Measurements from ENCODE around the gene RAB42. TPM values are rescaled to one million over a fixed set of nuclear protein-coding genes. Genes with fewer than 3 reads are reported as not detected.

Gene RAB42
- total and polyA plus RNA-seq, 10 donors = 1.9 to 18.9 (median 8.5) TPM

DNA sequence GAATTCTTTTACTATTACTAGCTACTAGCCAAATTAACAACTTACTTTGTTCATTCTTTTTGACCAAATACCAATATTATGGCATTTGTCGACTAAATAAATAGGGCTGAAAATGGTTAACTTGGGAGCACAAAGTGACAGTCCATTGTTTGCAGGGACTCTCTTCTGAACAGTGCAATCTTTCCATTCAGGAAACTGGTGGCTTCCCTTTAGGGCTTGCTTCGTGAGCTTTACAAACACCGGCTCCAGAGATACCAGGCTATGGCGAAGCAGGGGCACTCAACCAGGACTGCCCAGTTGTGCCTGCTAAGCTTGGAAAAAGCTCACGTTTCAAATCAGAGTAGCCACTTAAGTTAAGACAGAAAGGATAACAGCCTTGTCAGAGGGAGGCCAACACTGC, 12.3 kb downstream of the RAB42 start:
- 78 to 90% (median 82%) methylated on average over 5 of the region's 5 CpGs for WGBS, 5 donors
- Histone ChIP-seq H3K36me3 (peaks cover 0 to 97% (median 59%) of the 10 kb centered on the region in 6 donors), H3K4me1 (no peaks in the 10 kb centered on the region), H3K4me3 (no peak overlapping the region), H3K9me3 (no peaks in the 10 kb centered on the region), H3K27ac (no peak overlapping the region), H3K27me3 (replicated peaks in 1 of 7) (no peaks in the 10 kb centered on the region)
- DNase-seq = no peak
- TF ChIP-seq POLR2A (IDR thresholded peaks at IDR 0.05) (no peak), POLR2AphosphoS5 (IDR thresholded peaks at IDR 0.05) (no peak)
- TF ChIP-seq, protein P1, sequence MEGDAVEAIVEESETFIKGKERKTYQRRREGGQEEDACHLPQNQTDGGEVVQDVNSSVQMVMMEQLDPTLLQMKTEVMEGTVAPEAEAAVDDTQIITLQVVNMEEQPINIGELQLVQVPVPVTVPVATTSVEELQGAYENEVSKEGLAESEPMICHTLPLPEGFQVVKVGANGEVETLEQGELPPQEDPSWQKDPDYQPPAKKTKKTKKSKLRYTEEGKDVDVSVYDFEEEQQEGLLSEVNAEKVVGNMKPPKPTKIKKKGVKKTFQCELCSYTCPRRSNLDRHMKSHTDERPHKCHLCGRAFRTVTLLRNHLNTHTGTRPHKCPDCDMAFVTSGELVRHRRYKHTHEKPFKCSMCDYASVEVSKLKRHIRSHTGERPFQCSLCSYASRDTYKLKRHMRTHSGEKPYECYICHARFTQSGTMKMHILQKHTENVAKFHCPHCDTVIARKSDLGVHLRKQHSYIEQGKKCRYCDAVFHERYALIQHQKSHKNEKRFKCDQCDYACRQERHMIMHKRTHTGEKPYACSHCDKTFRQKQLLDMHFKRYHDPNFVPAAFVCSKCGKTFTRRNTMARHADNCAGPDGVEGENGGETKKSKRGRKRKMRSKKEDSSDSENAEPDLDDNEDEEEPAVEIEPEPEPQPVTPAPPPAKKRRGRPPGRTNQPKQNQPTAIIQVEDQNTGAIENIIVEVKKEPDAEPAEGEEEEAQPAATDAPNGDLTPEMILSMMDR (IDR thresholded peaks at IDR 0.05 in 8 of 11, conservative IDR thresholded peaks at IDR 0.05 in 3 of 11) = no peak
- intact Hi-C loops (cut with DNase I; ENCODE audit: low total_unique reads) = no loop called here

DNA sequence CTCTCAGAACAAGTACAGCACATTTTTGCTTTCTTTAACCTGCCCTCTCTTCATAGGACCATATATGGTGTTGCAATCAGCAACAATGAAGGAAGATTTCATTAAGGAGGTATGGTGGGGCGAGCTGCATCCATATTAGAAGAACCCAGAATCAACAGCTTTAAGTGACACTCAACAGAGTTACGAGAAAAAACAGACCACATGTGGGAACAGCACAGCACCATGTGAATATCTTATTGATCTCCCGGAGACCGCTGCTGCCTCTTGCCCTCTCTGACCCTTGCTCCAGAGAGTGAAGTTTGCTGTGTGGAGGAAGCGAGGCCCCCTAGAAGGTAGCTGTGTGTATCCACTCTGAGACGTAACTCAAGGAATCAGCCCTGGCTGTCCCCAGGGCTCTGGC, 12.9 kb downstream of the RAB42 start:
- H3K27ac ChIP-seq = no peak overlapping the region
- no peak for DNase-seq
- no peak overlapping the region for H3K4me3 ChIP-seq
- WGBS, 5 donors = 90 to 96% (median 94%) methylated on average over 6 of the region's 6 CpGs
- TF ChIP-seq, protein P1 (IDR thresholded peaks at IDR 0.05 in 8 of 11, conservative IDR thresholded peaks at IDR 0.05 in 3 of 11) = no peak
- no peak for TF ChIP-seq POLR2A (IDR thresholded peaks at IDR 0.05)
- TF ChIP-seq POLR2AphosphoS5 (IDR thresholded peaks at IDR 0.05) = no peak
- no peaks in the 10 kb centered on the region for H3K9me3 ChIP-seq
- H3K36me3 ChIP-seq = peaks cover 0 to 100% (median 64%) of the 10 kb centered on the region in 6 donors
- no peaks in the 10 kb centered on the region for H3K4me1 ChIP-seq
- H3K27me3 ChIP-seq (replicated peaks in 1 of 7) = no peaks in the 10 kb centered on the region
- intact Hi-C loops (cut with DNase I; ENCODE audit: low total_unique reads) = no loop called here

DNA sequence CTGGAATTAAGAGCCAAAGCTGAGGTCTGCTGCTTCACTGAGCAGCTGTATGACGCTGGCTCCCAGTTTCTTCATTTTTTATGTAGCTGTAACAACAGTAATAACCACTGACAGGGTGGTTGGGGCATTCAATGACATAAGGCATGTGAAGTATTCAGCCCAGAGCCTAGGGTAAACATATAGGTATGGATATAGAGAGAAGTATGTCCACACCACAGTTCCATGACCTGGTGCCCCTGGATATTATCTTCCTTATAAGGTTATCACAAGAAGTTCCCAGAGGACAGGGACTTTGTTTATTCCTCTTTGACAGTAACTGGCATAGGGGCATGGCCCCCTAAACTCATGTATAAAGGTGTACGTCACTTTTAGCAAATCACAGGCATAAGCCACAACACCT, 14.7 kb downstream of the RAB42 start:
- peaks cover 0 to 100% (median 81%) of the 10 kb centered on the region in 6 donors for H3K36me3 ChIP-seq
- 90 to 96% (median 91%) methylated on average over 2 of the region's 2 CpGs for WGBS, 5 donors

DNA sequence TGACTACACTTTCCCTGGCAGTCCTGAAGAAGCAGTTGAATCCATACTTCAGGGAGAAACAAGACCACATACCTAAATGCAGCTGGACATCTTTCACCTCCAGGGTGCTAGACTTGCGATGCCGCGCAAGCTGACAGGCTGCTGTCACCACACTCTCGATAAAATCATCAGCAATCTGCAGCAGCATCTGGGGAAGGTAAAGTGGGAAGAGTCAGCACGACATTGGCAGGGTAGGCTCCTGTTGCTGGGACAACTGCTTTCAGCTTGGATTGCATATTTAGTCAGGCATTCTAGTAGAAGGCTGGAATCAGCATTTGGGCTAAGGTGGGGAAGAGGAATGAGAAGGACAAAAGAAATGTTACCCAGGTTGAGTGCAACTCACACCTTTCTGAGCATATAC, 21.1 kb downstream of the RAB42 start:
- no peaks in the 10 kb centered on the region for H3K27me3 ChIP-seq (replicated peaks in 1 of 7)
- H3K9me3 ChIP-seq = no peaks in the 10 kb centered on the region
- TF ChIP-seq POLR2AphosphoS5 (IDR thresholded peaks at IDR 0.05) (no peak), POLR2A (IDR thresholded peaks at IDR 0.05) (no peak)
- TF ChIP-seq, protein P1 (IDR thresholded peaks at IDR 0.05 in 8 of 11, conservative IDR thresholded peaks at IDR 0.05 in 3 of 11) = no peak
- H3K4me1 ChIP-seq = no peaks in the 10 kb centered on the region
- intact Hi-C loops (cut with DNase I; ENCODE audit: low total_unique reads) = no loop called here
- H3K36me3 ChIP-seq = peaks cover 5 to 100% (median 82%) of the 10 kb centered on the region in 6 donors
- peak; percentile 19 for DNase-seq
- H3K27ac ChIP-seq = no peak overlapping the region
- 90 to 97% (median 94%) methylated on average over 5 of the region's 5 CpGs for WGBS, 5 donors
- H3K4me3 ChIP-seq = no peak overlapping the region

More for the DNA sequence above, 14.7 kb downstream of the RAB42 start:
- TF ChIP-seq POLR2A (IDR thresholded peaks at IDR 0.05) (no peak), POLR2AphosphoS5 (IDR thresholded peaks at IDR 0.05) (no peak)
- TF ChIP-seq, protein P1 (IDR thresholded peaks at IDR 0.05 in 8 of 11, conservative IDR thresholded peaks at IDR 0.05 in 3 of 11) = no peak
- H3K4me3 ChIP-seq = no peak overlapping the region
- no peak for DNase-seq
- no peaks in the 10 kb centered on the region for H3K4me1 ChIP-seq
- H3K9me3 ChIP-seq = no peaks in the 10 kb centered on the region
- H3K27me3 ChIP-seq (replicated peaks in 1 of 7) = no peaks in the 10 kb centered on the region
- intact Hi-C loops (cut with DNase I; ENCODE audit: low total_unique reads) = no loop called here
- H3K27ac ChIP-seq = no peak overlapping the region

Data from spleen (tissue), 11 donors.